H1 (cell line): ENCODE measurements around the gene GJB4. TPM values are rescaled to one million over a fixed set of nuclear protein-coding genes. Genes with fewer than 3 reads are reported as not detected.

Experiments used
- CTCF ChIA-PET: fragments of 300-600 bp; sonication (Branson Sonifier 250); formaldehyde crosslinking; loops from one replicate; lab custom pipeline; 2021; ENCODE audit not compliant: partially characterized antibody; lab: Charles Lee
- POLR2A ChIA-PET: fragments of 300-600 bp; sonication (Branson Sonifier 250); formaldehyde crosslinking; loops from one replicate; lab custom pipeline; 2021; ENCODE audit warnings: inconsistent platforms; ENCODE audit not compliant: partially characterized antibody; lab: Charles Lee
- DNase-seq, 2 experiments: peaks; one replicate each; pipeline versions ENCODE4 v3.0.0 to v3.0.0-alpha.2; 2010 to 2022; ENCODE audit warnings: low spot score in 2 of 2, low read depth in 1 of 2, mixed read lengths in 1 of 2
- FAIRE-seq: peaks from 2 replicates; lab custom pipeline; 2011; peaks lifted over from hg19 to GRCh38; lab: Jason Lieb, UNC
- H2AFZ ChIP-seq: 2 replicates; pipeline ENCODE4 v1.8.1; 2012; ENCODE audit warnings: low read length, inconsistent platforms
- H2AK5ac ChIP-seq: 2 replicates; pipeline ENCODE4 v1.6.1; 2013; ENCODE audit warnings: low read depth, low read length
- H2BK120ac ChIP-seq: replicated peaks from 2 replicates; pipeline ENCODE3; 2013; ENCODE audit warnings: low read depth, low read length, inconsistent platforms
- H2BK12ac ChIP-seq: 2 replicates; pipeline ENCODE4 v1.6.1; 2013; ENCODE audit warnings: low read depth, low read length
- H2BK15ac ChIP-seq: 2 replicates; pipeline ENCODE4 v1.6.1; 2013; ENCODE audit warnings: low read length
- H2BK20ac ChIP-seq: 2 replicates; pipeline ENCODE4 v1.6.1; 2013; ENCODE audit warnings: low read length
- H2BK5ac ChIP-seq: 2 replicates; pipeline ENCODE4 v1.6.1; 2013; ENCODE audit warnings: low read depth, low read length
- H3K14ac ChIP-seq: 2 replicates; pipeline ENCODE4 v1.6.1; 2013; ENCODE audit warnings: inconsistent platforms; ENCODE audit not compliant: insufficient read length
- H3K18ac ChIP-seq: 2 replicates; pipeline ENCODE4 v1.6.1; 2013; ENCODE audit warnings: low read length; ENCODE audit errors: extremely low read depth
- H3K23ac ChIP-seq: 2 replicates; pipeline ENCODE4 v1.6.1; 2013; ENCODE audit warnings: inconsistent platforms; ENCODE audit not compliant: insufficient read length
- H3K23me2 ChIP-seq: 2 replicates; pipeline ENCODE4 v1.6.1; 2013; ENCODE audit warnings: low read depth, low read length
- H3K27ac ChIP-seq: 2 replicates; pipeline ENCODE4 v1.6.1; 2011; ENCODE audit warnings: low read depth, low read length, inconsistent platforms
- H3K27me3 ChIP-seq, 4 experiments: replicated peaks in 1 of 4; 1 replicate in 1 of 4; 2 replicates in 3 of 4; pipeline versions ENCODE4 v1.6.1 to v1.8.1; 2011 to 2013; ENCODE audit warnings: low read length in 3 of 4, mild to moderate bottlenecking in 3 of 4, inconsistent platforms in 2 of 4, mixed read lengths in 2 of 4, moderate library complexity in 1 of 4; ENCODE audit not compliant: control insufficient read depth in 3 of 4, insufficient read depth in 3 of 4; ENCODE audit errors: extremely low read depth in 1 of 4
- H3K36me3 ChIP-seq, 4 experiments: 2 replicates each; pipeline versions ENCODE4 v1.6.1 to v1.8.1; 2011 to 2013; ENCODE audit warnings: mild to moderate bottlenecking in 4 of 4, low read length in 3 of 4, moderate library complexity in 2 of 4, control low read depth in 1 of 4, inconsistent platforms in 1 of 4; ENCODE audit not compliant: insufficient read depth in 4 of 4, control insufficient read depth in 2 of 4
- H3K4ac ChIP-seq: replicated peaks from 2 replicates; pipeline ENCODE3; 2013; ENCODE audit warnings: low read length, low read depth, mixed read lengths, inconsistent platforms; ENCODE audit not compliant: insufficient read length
- H3K4me1 ChIP-seq, 4 experiments: replicated peaks in 1 of 4; 1 replicate in 1 of 4; 2 replicates in 3 of 4; pipeline versions ENCODE4 v1.6.1 to v1.8.1; 2011 to 2013; ENCODE audit warnings: low read length in 3 of 4, inconsistent platforms in 2 of 4, mixed read lengths in 1 of 4; ENCODE audit not compliant: insufficient read depth in 4 of 4, control insufficient read depth in 3 of 4
- H3K4me2 ChIP-seq, 2 experiments: 2 replicates each; pipeline versions ENCODE4 v1.6.1 to v1.8.1; 2011 to 2013; ENCODE audit warnings: low read depth in 2 of 2, low read length in 2 of 2, control low read depth in 1 of 2, inconsistent platforms in 1 of 2, mild to moderate bottlenecking in 1 of 2; ENCODE audit not compliant: insufficient read depth in 1 of 2
- H3K4me3 ChIP-seq, 4 experiments: fragments of 200-600, 300-600 bp in 1 of 4; sonication (generic), shearing (Covaris generic), sonication (Bioruptor Twin) in 1 of 4; 2 replicates each; pipeline versions ENCODE4 v1.5.1 to v1.8.1; 2011 to 2016; ENCODE audit warnings: low read length in 4 of 4, low read depth in 3 of 4, control low read depth in 2 of 4, inconsistent platforms in 2 of 4, mild to moderate bottlenecking in 2 of 4, mixed read lengths in 1 of 4, moderate library complexity in 1 of 4; ENCODE audit not compliant: insufficient read depth in 2 of 4; ENCODE audit errors: extremely low read depth in 1 of 4
- H3K56ac ChIP-seq: replicated peaks from 2 replicates; pipeline ENCODE3; 2013; ENCODE audit warnings: low read depth, mild to moderate bottlenecking, mixed read lengths, low read length, inconsistent platforms; ENCODE audit not compliant: insufficient read length
- H3K79me1 ChIP-seq: 2 replicates; pipeline ENCODE4 v1.6.1; 2013; ENCODE audit warnings: low read depth, low read length, control low read depth
- H3K79me2 ChIP-seq, 2 experiments: 2 replicates each; pipeline versions ENCODE4 v1.6.1 to v1.8.1; 2012 to 2013; ENCODE audit warnings: low read length in 2 of 2, mild to moderate bottlenecking in 2 of 2, inconsistent platforms in 1 of 2; ENCODE audit not compliant: insufficient read depth in 2 of 2, control insufficient read depth in 1 of 2
- H3K9ac ChIP-seq, 4 experiments: replicated peaks in 1 of 4; 1 replicate in 1 of 4; 2 replicates in 3 of 4; pipeline versions ENCODE4 v1.6.1 to v1.8.1; 2011 to 2013; ENCODE audit warnings: low read depth in 3 of 4, low read length in 3 of 4, control low read depth in 2 of 4, mild to moderate bottlenecking in 2 of 4, moderate library complexity in 2 of 4, inconsistent platforms in 1 of 4; ENCODE audit errors: extremely low read depth in 1 of 4
- H3K9me3 ChIP-seq, 2 experiments: 2 replicates each; pipeline versions ENCODE4 v1.6.1 to v1.8.1; 2012 to 2013; ENCODE audit warnings: mild to moderate bottlenecking in 2 of 2, moderate library complexity in 2 of 2, control low read depth in 1 of 2, inconsistent platforms in 1 of 2, low read depth in 1 of 2, low read length in 1 of 2, mixed read lengths in 1 of 2; ENCODE audit not compliant: insufficient read depth in 2 of 2
- H4K20me1 ChIP-seq, 2 experiments: replicated peaks in 1 of 2; 2 replicates each; pipeline versions ENCODE3 to v1.8.1; 2011 to 2013; ENCODE audit warnings: inconsistent platforms in 2 of 2, low read length in 2 of 2, mild to moderate bottlenecking in 1 of 2; ENCODE audit not compliant: insufficient read depth in 2 of 2, control insufficient read depth in 1 of 2
- H4K5ac ChIP-seq: 2 replicates; pipeline ENCODE4 v1.6.1; 2013; ENCODE audit warnings: low read length, low read depth, mixed read lengths, inconsistent platforms; ENCODE audit not compliant: insufficient read length
- H4K8ac ChIP-seq: 2 replicates; pipeline ENCODE4 v1.8.0; 2013; ENCODE audit warnings: mild to moderate bottlenecking, moderate library complexity, low read length, inconsistent platforms; ENCODE audit not compliant: insufficient read depth; ENCODE audit errors: extremely low read depth
- H4K91ac ChIP-seq: replicated peaks from 2 replicates; pipeline ENCODE3; 2013; ENCODE audit warnings: low read length, mixed read lengths, inconsistent platforms; ENCODE audit not compliant: insufficient read length
- BCL11A ChIP-seq, 2 experiments: IDR thresholded peaks; one replicate each; pipeline ENCODE4 v1.6.1; 2011; ENCODE audit warnings: low read depth in 2 of 2, low read length in 2 of 2, mild to moderate bottlenecking in 2 of 2
- CTBP2 ChIP-seq: IDR thresholded peaks from 2 replicates; pipeline ENCODE4 v1.7.0; 2011; ENCODE audit warnings: borderline replicate concordance, mild to moderate bottlenecking, moderate library complexity, mixed read lengths, low read length; ENCODE audit not compliant: insufficient read depth, insufficient read length
- GTF2F1 ChIP-seq: IDR thresholded peaks from 2 replicates; pipeline ENCODE4 v1.6.1; 2012; ENCODE audit warnings: low read depth, low read length, improper control_type of control experiment, borderline replicate concordance
- KDM1A ChIP-seq: fragments of 200-600, 300-600 bp; sonication (generic); IDR thresholded peaks from 2 replicates; pipeline ENCODE4 v1.7.1; 2016; ENCODE audit warnings: mild to moderate bottlenecking, low read length, borderline replicate concordance
- KDM4A ChIP-seq: IDR thresholded peaks from one replicate; pipeline ENCODE4 v1.7.1; 2012; ENCODE audit warnings: low read depth, mild to moderate bottlenecking, moderate library complexity, low read length, inconsistent platforms; ENCODE audit not compliant: severe bottlenecking
- SRF ChIP-seq: IDR thresholded peaks from 2 replicates; pipeline ENCODE4 v1.6.1; 2011; ENCODE audit warnings: mild to moderate bottlenecking, low read depth, low read length, moderate library complexity
- TEAD4 ChIP-seq: IDR thresholded peaks from 2 replicates; pipeline ENCODE4 v1.6.1; 2012; ENCODE audit warnings: low read depth, low read length, inconsistent platforms, mixed read lengths
- ZNF274 ChIP-seq: IDR thresholded peaks from 2 replicates; pipeline ENCODE4 v1.7.0; 2012; ENCODE audit warnings: low read length, borderline replicate concordance; ENCODE audit errors: extremely low read depth
- WGBS, 2 experiments: shearing (Covaris generic) in 1 of 2; methylation state at CpG; one replicate each; pipeline versions ENCODE4 v1.1.6 to v1.1.7; 2013 to 2015; ENCODE audit warnings: low lambda C conversion rate in 2 of 2, mixed read lengths in 2 of 2, inconsistent platforms in 1 of 2, low coverage in 1 of 2, missing lambda C conversion rate in 1 of 2; ENCODE audit not compliant: insufficient replicate concordance in 2 of 2, insufficient coverage in 1 of 2, insufficient read length in 1 of 2; ENCODE audit errors: extremely low coverage in 1 of 2, missing lambda C conversion rate in 1 of 2; 5-methylcytosine and 5-hydroxymethylcytosine counted together
- polyA plus RNA-seq, 7 experiments: library from polyadenylated mRNA; depleted of rRNA in 3 of 7; stranded (reverse) in 5 of 7; unstranded in 2 of 7; fragments of >200 nt in 5 of 7; fragments of 200-250 nt in 2 of 7; gene quantifications; 1 replicate in 5 of 7; 2 replicates in 1 of 7; 4 replicates in 1 of 7; pipeline versions ENCODE4 v1.2.1 to v1.2.3, GENCODE V29; 2011 to 2013; ENCODE audit warnings: missing spikeins in 2 of 7, mixed read lengths in 2 of 7
- total RNA-seq: library from RNA; stranded (reverse); fragmentation: NEBNext Ultra II Directional; extraction: Animal tissue kit (Norgen Biotek cat#: 25700); gene quantifications from 2 replicates; pipeline ENCODE4 v1.2.1, GENCODE V29; 2021
- TF ChIP-seq, protein P1 (sequence below): IDR thresholded peaks from 2 replicates; pipeline ENCODE4 v1.6.1; 2011; ENCODE audit warnings: low read length, improper control_type of control experiment

The GJB4 gene
- total and polyA plus RNA-seq, 2 of the 8 experiments (the other 6 are each of a cell fraction or from before 2014, with no cell fraction given): 0.20 to 0.41 TPM

- H3K56ac ChIP-seq: no peak overlapping the region
- H3K27me3 ChIP-seq: no peaks in the 10 kb centered on the region
- no peak overlapping the region for H2BK20ac ChIP-seq
- H4K20me1 ChIP-seq: no peaks in the 10 kb centered on the region
- H3K18ac ChIP-seq: no peak overlapping the region
- no peaks in the 10 kb centered on the region for H3K79me2 ChIP-seq
- H2BK5ac ChIP-seq: no peak overlapping the region
- no peaks in the 10 kb centered on the region for H3K4me1 ChIP-seq
- no peak overlapping the region for H3K4me2 ChIP-seq
- no peak overlapping the region for H3K9ac ChIP-seq
- no peak overlapping the region for H2BK12ac ChIP-seq
- H3K23ac ChIP-seq: no peak overlapping the region
- whole genome bisulfite sequencing, 2 experiments: 87% methylated on average over 9 of the region's 9 CpGs; no CpG with 5 or more reads in 1 of the 2 experiments
- CTCF ChIA-PET: interaction anchor here (0.7 to 2.7 kb wide), 4 partner anchors 22 to 44 kb away, joined by 3 to 11 read pairs (median 4); no protein-coding TSS in a partner anchor
- H3K27ac ChIP-seq: no peak overlapping the region
- H4K91ac ChIP-seq: no peak overlapping the region
- H3K36me3 ChIP-seq: no peaks in the 10 kb centered on the region
- H4K5ac ChIP-seq: no peak overlapping the region
- no peaks in the 10 kb centered on the region for H3K79me1 ChIP-seq
- FAIRE-seq: no peak
- peak in 1 of 2 experiments; percentile 39 for DNase-seq
- no peak overlapping the region for H2AK5ac ChIP-seq
- H2BK120ac ChIP-seq: no peak overlapping the region
- no peak overlapping the region for H3K4me3 ChIP-seq
- H2AFZ ChIP-seq: no peak overlapping the region
- no peak overlapping the region; the same call in 1 of the 2 replicates for H4K8ac ChIP-seq
- no peak for TF ChIP-seq TEAD4
- no peak for TF ChIP-seq ZNF274
- TF ChIP-seq SRF: no peak
- no peak for TF ChIP-seq BCL11A (IDR thresholded peaks at IDR 0.05; ENCODE audit: low read depth in 2 of 2, low read length in 2 of 2)
- TF ChIP-seq KDM1A: no peak
- no peak for TF ChIP-seq GTF2F1
- TF ChIP-seq, protein P1, sequence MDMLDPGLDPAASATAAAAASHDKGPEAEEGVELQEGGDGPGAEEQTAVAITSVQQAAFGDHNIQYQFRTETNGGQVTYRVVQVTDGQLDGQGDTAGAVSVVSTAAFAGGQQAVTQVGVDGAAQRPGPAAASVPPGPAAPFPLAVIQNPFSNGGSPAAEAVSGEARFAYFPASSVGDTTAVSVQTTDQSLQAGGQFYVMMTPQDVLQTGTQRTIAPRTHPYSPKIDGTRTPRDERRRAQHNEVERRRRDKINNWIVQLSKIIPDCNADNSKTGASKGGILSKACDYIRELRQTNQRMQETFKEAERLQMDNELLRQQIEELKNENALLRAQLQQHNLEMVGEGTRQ: no peak
- no peak for TF ChIP-seq CTBP2
- TF ChIP-seq KDM4A: no peak
- TF ChIP-seq, all 59 proteins: peak for 0
- POLR2A ChIA-PET: no interaction called here
- H2BK15ac ChIP-seq: no peak overlapping the region
- no peaks in the 10 kb centered on the region for H3K9me3 ChIP-seq
- H3K23me2 ChIP-seq: no peaks in the 10 kb centered on the region
- no peak overlapping the region for H3K4ac ChIP-seq
- no peak overlapping the region for H3K14ac ChIP-seq
These were observed 48.7 kb downstream of the GJB4 start for GRCh38 chr1:34808051-34808810.
